ENCODE results near the gene TMEM178A.
A peak's percentile ranks its signal among the peaks of the same experiment; 100 is the strongest.
"Not testable (repeated sequence)": the region's sequence is repeated elsewhere in the genome, so short reads cannot be mapped to it uniquely, and the experiment has no call there.

Gene TMEM178A

DNA sequence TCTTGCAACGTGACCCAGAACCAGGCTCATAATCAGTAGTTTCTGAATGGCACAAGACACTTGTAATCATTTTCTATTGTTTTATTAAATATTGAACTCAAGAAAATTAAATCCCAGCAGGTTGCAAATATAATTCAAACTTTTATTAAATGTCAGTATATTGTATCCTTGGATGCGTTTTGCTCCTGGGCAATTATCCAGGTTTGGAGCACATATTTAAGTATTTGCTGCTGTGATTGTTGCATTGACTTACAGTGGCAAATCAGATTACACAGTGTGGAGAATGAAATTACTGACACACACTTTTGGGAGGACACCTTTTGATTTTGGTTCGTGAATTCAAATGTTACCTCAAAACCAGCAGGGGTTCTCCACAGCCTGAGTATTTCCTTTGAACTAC lies 27.1 kb upstream of the TMEM178A start:
- no peak for FAIRE-seq
- no peak for TF ChIP-seq POLR2A (IDR thresholded peaks at IDR 0.05; ENCODE audit: low read depth, low read length)
- no peak for DNase-seq (ENCODE audit: insufficient read length, low spot score)

DNA sequence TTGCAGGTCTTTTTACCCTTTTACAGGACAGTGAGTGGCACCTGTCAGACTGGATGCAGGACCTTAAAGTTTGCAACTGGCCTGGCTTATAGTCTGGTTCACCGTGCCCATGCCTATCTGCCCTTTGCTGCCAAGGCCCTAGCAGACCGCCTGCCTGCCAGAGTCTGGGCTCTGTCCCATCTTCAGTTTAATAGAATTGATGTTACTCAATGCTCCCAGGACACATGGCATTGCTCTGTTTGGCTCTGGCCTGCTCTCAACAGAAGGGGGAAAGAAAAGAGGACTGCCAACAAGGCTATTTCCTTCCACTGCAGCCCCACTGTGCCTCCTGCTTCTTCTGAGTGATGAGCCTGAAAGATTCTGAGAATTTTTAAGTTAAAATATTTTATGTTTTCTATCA lies 25.6 kb upstream of the TMEM178A start:
- TF ChIP-seq POLR2A (IDR thresholded peaks at IDR 0.05; ENCODE audit: low read depth, low read length), result no peak
- DNase-seq (ENCODE audit: insufficient read length, low spot score), result no peak

DNA sequence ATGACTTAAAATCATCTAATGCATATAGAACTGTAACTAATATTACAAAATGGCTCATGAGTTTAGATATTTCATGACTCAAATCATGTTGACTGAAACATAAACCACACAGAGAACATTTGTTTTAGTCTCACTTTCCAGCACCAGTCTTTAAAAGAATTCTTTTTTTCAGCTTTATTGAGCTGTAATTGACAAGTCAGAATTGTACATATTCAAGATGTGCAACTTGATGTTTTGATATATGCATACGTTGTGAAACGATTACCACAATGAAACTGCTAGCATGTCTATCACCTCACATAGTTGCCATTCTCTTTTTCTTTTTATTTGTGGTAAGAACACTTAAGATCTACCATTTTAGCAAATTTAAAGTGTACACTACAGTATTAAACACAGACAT lies 25.0 kb upstream of the TMEM178A start:
- FAIRE-seq (no peak), DNase-seq (ENCODE audit: insufficient read length, low spot score) (no peak)
- TF ChIP-seq POLR2A (IDR thresholded peaks at IDR 0.05; ENCODE audit: low read depth, low read length), result no peak

More for the DNA sequence above, 25.6 kb upstream of the TMEM178A start:
- FAIRE-seq, result no peak

DNA sequence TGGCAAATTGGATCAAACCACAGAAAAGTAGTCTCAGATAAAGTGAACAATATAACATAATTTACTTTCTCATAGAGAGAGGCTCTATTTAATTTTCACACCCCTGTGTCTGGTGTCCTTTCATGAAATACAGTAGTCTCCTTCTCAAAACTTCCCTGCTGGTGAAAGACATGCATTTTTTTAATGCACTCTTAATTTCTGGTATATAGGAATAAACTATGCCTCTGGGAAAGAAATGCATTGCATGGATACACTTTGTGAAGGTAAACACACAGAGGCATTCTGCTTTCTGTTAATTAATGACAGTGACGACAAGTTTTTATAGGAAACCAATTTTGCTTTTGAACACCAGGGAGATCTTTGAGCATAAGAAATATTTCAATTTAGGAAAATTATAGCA lies 24.1 kb upstream of the TMEM178A start:
- TF ChIP-seq POLR2A (IDR thresholded peaks at IDR 0.05; ENCODE audit: low read depth, low read length), result no peak
- DNase-seq (ENCODE audit: insufficient read length, low spot score), result no peak
- no peak for FAIRE-seq

DNA sequence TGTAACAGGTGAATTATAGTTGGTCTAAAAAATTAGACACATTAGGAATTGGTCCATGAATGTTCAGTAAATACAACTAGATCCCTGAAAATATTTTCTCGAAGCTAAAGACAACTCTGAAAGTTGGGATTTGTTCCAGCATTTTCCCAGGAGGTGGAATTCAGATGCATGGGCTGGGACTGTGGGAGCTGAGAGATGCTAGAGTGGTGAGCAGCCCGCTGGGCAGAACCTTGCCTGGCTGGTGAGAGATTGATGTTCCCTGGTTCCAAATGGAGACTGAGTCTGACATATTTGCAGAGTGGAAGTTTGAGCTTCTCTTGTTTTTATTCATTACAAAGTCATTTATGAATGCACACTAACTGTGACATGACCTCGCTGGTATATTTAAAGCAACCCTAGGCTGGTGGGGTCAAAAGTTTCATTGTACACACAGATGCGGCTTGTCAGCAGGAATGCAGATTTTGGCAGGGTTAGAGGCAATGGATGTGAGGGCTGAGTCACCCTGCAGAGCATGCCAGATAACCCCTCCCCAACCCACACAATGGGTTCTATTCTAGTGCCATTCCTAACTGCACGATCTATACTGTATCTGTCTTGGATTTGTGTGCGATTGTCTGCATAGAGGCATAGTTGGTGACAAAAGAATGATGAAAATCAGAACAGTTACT lies 23.5 kb upstream of the TMEM178A start:
- DNase-seq (ENCODE audit: insufficient read length, low spot score) (peak; percentile 63), FAIRE-seq (peak; percentile 99)
- no peak for TF ChIP-seq POLR2A (IDR thresholded peaks at IDR 0.05; ENCODE audit: low read depth, low read length)

DNA sequence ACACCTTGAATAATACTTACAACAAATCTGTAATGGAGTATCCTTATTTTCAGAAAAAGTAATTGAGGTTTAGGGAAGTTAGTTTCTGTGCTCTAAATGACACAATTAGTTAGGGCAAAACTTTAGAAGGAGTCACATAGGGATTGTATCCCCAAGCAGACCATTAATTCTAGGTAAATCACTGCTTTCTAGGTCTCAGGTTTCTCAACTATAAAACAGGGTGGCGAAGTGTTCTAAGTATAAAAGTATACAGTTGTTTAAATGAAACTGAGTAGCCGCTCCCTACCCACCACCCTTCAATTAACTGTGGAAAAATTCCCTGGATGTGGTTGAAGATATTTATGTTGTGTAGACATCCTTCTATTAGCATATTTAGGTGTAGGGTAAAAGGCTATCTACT lies 19.9 kb upstream of the TMEM178A start:
- DNase-seq (ENCODE audit: insufficient read length, low spot score), result no peak
- no peak for FAIRE-seq
- TF ChIP-seq POLR2A (IDR thresholded peaks at IDR 0.05; ENCODE audit: low read depth, low read length), result no peak

DNA sequence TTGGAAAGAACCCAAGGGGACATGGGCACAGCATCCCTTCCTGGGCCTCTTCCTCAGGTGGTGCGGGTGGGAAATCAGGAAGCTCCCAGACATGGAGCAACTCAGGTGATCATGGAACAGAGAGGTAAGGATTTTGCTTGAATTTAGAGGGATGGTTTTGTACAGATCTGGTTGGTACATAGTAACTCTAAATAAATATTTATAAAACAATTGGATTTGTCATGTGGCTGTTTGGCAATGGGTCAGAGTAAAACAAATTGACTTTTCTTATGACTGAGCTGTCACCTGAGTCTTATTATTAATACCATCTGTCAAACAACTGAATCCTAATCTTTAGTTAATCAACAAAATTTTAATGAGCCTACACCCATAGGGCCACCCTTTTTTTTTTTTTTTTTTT lies 19.4 kb upstream of the TMEM178A start:
- no peak for TF ChIP-seq POLR2A (IDR thresholded peaks at IDR 0.05; ENCODE audit: low read depth, low read length)
- FAIRE-seq, result no peak
- no peak for DNase-seq (ENCODE audit: insufficient read length, low spot score)

DNA sequence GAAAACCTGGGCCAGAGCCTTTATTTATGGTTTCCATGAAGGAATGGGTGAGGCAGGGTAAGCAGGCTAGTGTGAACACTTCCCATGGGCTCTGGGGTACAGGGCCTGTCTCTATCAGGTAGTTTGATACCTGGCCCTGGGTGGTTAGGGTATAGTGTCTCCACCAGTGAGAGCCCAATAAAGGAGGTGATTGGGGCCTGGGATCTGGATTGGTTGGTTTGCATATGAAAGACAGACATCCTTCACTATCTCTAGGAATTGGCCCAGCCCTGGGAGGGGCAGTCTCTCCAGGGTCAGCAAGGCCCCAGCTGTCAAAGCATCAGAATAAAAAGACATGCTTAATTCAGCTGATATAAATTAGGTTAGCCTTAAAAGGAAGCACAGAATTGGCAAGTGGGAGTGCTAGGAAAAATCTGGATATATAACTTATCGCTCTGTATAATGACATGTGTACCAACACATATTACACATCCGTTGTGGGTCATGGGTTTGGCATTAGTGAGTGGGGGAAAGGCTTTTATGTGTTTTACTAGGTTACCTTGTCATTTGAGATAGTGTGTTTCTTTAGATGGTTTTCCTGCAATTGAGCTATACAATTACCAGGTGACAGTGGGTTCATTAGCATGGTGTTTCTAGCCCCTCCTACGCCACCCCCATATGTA lies 18.5 kb upstream of the TMEM178A start:
- FAIRE-seq (no peak), DNase-seq (ENCODE audit: insufficient read length, low spot score) (no peak)
- no peak for TF ChIP-seq POLR2A (IDR thresholded peaks at IDR 0.05; ENCODE audit: low read depth, low read length)

DNA sequence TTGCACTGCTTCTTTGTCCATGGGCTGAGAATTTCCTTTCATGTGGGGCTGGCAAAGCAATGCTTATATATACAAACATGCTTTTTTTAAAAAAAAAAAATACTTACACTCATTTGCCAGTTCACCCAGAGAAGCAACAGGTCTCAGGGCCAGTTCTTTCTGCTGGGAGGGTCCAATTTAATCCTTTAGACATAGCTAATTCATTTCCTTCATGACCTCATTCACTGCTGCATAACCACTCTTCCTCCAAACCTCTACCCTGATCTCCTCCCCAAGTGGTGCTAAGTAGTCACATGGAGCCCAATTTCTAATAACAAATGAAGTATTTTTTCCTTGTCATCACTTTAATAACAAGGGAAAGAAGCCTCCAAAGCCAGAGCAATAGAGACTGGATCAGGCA lies 17.1 kb upstream of the TMEM178A start:
- no peak for TF ChIP-seq POLR2A (IDR thresholded peaks at IDR 0.05; ENCODE audit: low read depth, low read length)
- no peak for FAIRE-seq
- DNase-seq (ENCODE audit: insufficient read length, low spot score), result no peak

DNA sequence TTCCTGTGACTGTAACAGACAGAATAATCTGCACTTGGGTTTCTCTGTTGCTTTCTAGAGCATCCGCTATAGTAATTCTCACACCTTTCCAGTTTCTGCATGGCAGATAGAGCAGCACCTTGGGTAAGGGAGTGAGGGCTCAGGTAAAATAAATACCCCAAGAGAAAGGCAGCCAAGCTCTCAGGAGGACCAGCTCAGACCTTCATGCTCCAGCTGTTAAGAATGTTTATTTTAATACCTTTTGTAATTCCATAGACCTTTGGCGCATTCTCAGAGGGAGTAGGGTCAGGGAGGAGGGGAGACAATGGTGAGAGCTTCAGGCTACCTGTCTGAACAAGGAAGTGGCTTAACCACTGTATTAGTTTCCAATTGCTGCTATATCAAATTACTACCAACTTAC lies 16.2 kb upstream of the TMEM178A start:
- DNase-seq (ENCODE audit: insufficient read length, low spot score) (no peak), FAIRE-seq (no peak)
- no peak for TF ChIP-seq POLR2A (IDR thresholded peaks at IDR 0.05; ENCODE audit: low read depth, low read length)

DNA sequence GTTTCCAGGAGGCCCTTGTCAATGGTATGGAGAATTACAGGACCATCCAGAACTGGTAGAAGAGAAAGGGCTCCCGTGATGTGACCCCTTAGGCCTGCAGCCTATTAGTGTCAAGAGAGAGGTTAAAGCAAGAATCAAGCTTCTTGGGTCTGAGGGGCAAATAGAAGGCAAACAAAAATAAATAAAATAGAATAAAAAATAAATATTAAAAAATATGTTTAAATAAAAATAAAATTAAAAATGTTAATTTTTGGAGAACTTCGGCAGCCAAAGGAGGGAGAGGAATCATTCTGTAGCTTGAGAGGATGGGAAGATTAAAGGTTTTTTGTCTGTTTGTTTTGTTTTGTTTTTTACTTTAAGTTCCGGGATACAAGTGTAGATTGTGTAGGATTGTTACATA lies 15.2 kb upstream of the TMEM178A start:
- DNase-seq (ENCODE audit: insufficient read length, low spot score) (no peak), FAIRE-seq (no peak)
- no peak for TF ChIP-seq POLR2A (IDR thresholded peaks at IDR 0.05; ENCODE audit: low read depth, low read length)

DNA sequence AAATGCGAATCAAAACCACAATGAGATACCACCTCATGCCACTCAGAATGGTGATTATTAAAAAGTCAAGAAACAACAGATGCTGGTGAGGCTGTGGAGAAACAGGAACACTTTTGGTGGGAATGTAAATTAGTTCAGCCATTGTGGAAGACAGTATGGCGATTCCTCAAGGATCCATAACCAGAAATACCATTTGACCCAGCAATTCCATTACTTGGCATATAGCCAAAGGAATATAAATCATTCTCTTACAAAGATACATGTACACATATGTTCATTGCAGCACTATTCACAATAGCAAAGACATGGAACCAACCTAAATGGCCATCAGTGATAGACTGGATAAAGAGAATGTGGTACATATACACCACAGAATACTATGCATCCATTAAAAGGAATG lies 9.5 kb upstream of the TMEM178A start:
- not testable (repeated sequence) for FAIRE-seq; DNase-seq (ENCODE audit: insufficient read length, low spot score)

DNA sequence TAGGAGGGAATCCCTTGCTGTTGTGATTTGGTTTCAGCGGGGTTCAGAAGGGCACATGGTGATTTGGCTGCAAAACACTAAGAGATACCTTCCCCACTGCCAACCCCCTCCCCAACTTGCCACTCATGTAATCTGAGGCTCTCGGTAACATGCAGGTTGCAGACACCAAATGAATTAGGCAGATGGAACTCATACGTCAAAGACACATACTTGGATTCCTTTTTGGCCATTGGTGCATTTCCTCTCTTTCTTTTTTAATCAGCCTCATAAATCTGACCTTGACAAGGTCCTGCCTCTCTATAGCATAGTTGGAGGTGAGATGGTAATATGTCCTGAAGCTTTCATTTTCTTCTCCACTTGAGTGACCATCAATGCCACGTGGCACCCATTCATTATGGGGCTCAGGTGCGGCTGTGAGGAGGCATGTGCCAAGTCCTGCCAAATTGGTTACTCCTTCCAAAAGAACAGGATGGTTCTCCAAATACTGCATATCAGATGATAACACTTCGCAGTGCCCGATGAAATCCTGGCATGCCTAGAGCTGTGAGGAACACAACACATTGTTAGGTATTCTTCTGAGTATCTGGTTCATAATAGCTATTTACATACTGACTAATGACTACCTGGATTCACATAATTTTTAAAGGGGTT lies 8.3 kb upstream of the TMEM178A start:
- TF ChIP-seq POLR2A (IDR thresholded peaks at IDR 0.05; ENCODE audit: low read depth, low read length), result no peak
- DNase-seq (ENCODE audit: insufficient read length, low spot score), result no peak
- FAIRE-seq, result no peak

DNA sequence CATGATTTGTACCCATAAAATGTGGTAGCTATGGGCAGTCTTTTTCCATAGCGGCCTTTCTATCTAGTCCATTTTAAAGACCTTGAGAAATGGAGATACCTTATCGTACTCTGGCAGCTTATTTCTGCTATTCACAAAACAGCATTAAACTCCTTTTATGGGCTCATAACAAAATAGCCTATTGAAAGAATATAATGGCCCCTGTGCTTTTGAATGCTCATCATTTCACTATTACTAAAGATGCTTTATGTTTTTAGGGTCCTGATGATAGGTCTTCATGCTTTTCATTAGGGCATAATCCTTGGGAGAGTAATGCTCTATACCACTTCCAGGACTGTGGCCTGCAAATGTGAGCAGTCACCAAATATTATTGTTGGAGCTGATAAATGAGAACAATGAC lies 7.3 kb upstream of the TMEM178A start:
- DNase-seq (ENCODE audit: insufficient read length, low spot score) (no peak), FAIRE-seq (no peak)
- TF ChIP-seq POLR2A (IDR thresholded peaks at IDR 0.05; ENCODE audit: low read depth, low read length), result no peak

Data from H54 (cell line).